Hepatic stellate cell (primary cell): Measurements from ENCODE around the gene ARSG.

Experiments
- DNase-seq: peaks from one replicate; pipeline ENCODE4 v3.0.0; 2011; ENCODE audit warnings: low spot score

The ARSG gene

GRCh38 chr17:68431045-68431608 lies 139.8 kb downstream of the ARSG start:
- DNase-seq: no peak

- DNase-seq: no peak
Measured at GRCh38 chr17:68431661-68432071, 140.4 kb downstream of the ARSG start.

GRCh38 chr17:68432086-68432864 lies 141.0 kb downstream of the ARSG start:
- no peak for DNase-seq

GRCh38 chr17:68433211-68433610 lies 141.9 kb downstream of the ARSG start:
- DNase-seq: no peak

- DNase-seq: no peak
Measured at GRCh38 chr17:68433911-68434508, 142.7 kb downstream of the ARSG start.

- no peak for DNase-seq
Measured at GRCh38 chr17:68435361-68435760, 144.1 kb downstream of the ARSG start.

GRCh38 chr17:68435876-68436842 lies 144.9 kb downstream of the ARSG start:
- peak; percentile 66 for DNase-seq

GRCh38 chr17:68437979-68438822 lies 146.9 kb downstream of the ARSG start:
- DNase-seq: peak; percentile 35

GRCh38 chr17:68439656-68440290 lies 148.5 kb downstream of the ARSG start:
- DNase-seq: no peak

GRCh38 chr17:68440526-68440925 lies 149.2 kb downstream of the ARSG start:
- no peak for DNase-seq

GRCh38 chr17:68441070-68441770 lies 149.9 kb downstream of the ARSG start:
- DNase-seq: no peak

GRCh38 chr17:68443972-68444464 lies 152.7 kb downstream of the ARSG start:
- DNase-seq: no peak

GRCh38 chr17:68445671-68446070 lies 154.4 kb downstream of the ARSG start:
- no peak for DNase-seq

GRCh38 chr17:68446626-68447041 lies 155.3 kb downstream of the ARSG start:
- DNase-seq: no peak

GRCh38 chr17:68449021-68449739 lies 157.9 kb downstream of the ARSG start:
- no peak for DNase-seq

- DNase-seq: no peak
Measured at GRCh38 chr17:68450391-68450790, 159.1 kb downstream of the ARSG start.

- no peak for DNase-seq
Measured at GRCh38 chr17:68450801-68451200, 159.5 kb downstream of the ARSG start.

GRCh38 chr17:68451670-68452354 lies 160.5 kb downstream of the ARSG start:
- no peak for DNase-seq
